Loucy (cell line): Measurements from ENCODE around the gene NOL9.

Experiments used
- H2AFZ ChIP-seq: fragments of 200-600 bp; sonication (generic); 2 replicates; pipeline ENCODE4 v1.6.0; 2016; ENCODE audit warnings: antibody characterized with exemption, mild to moderate bottlenecking, low read length, moderate library complexity
- H3F3A ChIP-seq: fragments of 200-600 bp; 2 replicates; pipeline ENCODE4 v1.6.0; 2016; ENCODE audit warnings: antibody characterized with exemption, low read depth, mild to moderate bottlenecking
- H3K27me3 ChIP-seq: fragments of 200-600 bp; sonication (generic); 2 replicates; pipeline ENCODE4 v1.6.1; 2014; ENCODE audit warnings: low read length, mild to moderate bottlenecking; ENCODE audit not compliant: insufficient read depth, poor library complexity, severe bottlenecking
- H3K36me3 ChIP-seq: fragments of 200-600 bp; sonication (generic); 2 replicates; pipeline ENCODE4 v1.6.1; 2016; ENCODE audit warnings: low read length; ENCODE audit not compliant: insufficient read depth
- H3K4me1 ChIP-seq: fragments of 200-600 bp; sonication (generic); 2 replicates; pipeline ENCODE4 v1.5.1; 2014; ENCODE audit warnings: low read length, mild to moderate bottlenecking; ENCODE audit not compliant: insufficient read depth, poor library complexity, severe bottlenecking
- H3K4me2 ChIP-seq: fragments of 200-600 bp; sonication (generic); 2 replicates; pipeline ENCODE4 v1.6.0; 2014; ENCODE audit warnings: antibody characterized with exemption, low read length, low read depth, mild to moderate bottlenecking; ENCODE audit not compliant: poor library complexity, severe bottlenecking
- H3K4me3 ChIP-seq: fragments of 200-600 bp; sonication (generic); 2 replicates; pipeline ENCODE4 v1.5.1; 2014; ENCODE audit warnings: low read length, mild to moderate bottlenecking, mixed read lengths; ENCODE audit not compliant: poor library complexity, severe bottlenecking
- H3K79me2 ChIP-seq: fragments of 200-600 bp; sonication (generic); 2 replicates; pipeline ENCODE4 v1.6.1; 2014; ENCODE audit warnings: low read length; ENCODE audit not compliant: insufficient read depth
- H3K9ac ChIP-seq: fragments of 200-600 bp; sonication (generic); 2 replicates; pipeline ENCODE4 v1.6.0; 2014; ENCODE audit warnings: mild to moderate bottlenecking, low read depth, low read length, moderate library complexity; ENCODE audit not compliant: poor library complexity, severe bottlenecking
- H3K9me2 ChIP-seq: fragments of 200-600 bp; sonication (generic); replicated peaks from 2 replicates; pipeline ENCODE4 v1.6.1; 2016; ENCODE audit warnings: low read depth, low read length, mixed read lengths
- H3K9me3 ChIP-seq: fragments of 200-600 bp; sonication (generic); 2 replicates; pipeline ENCODE4 v1.6.1; 2014; ENCODE audit warnings: mild to moderate bottlenecking, antibody characterized with exemption, low read length, low read depth; ENCODE audit not compliant: insufficient read depth
- H4K20me1 ChIP-seq: fragments of 200-600 bp; sonication (generic); 2 replicates; pipeline ENCODE4 v1.6.0; 2014; ENCODE audit warnings: antibody characterized with exemption, low read length, mild to moderate bottlenecking; ENCODE audit not compliant: insufficient read depth, poor library complexity, severe bottlenecking
- EZH2phosphoT487 ChIP-seq: fragments of 200-600 bp; IDR thresholded peaks from 2 replicates; pipeline ENCODE4 v1.6.1; 2018; ENCODE audit warnings: antibody characterized with exemption, mild to moderate bottlenecking, moderate library complexity, borderline replicate concordance
- TF ChIP-seq, protein P1 (sequence below): fragments of 200-600 bp; sonication (generic); conservative IDR thresholded peaks from 2 replicates; pipeline ENCODE4 v1.5.1; 2014; ENCODE audit warnings: mild to moderate bottlenecking, antibody characterized with exemption, low read length

NOL9 gene

GRCh38 chr1:6554031-6554906, at the start of gene NOL9:
TSS of gene NOL9 (minus strand) at chr1:6554513. CDS start at chr1:6554502, 11 bp downstream.
- H2AFZ ChIP-seq, result peak within 1 kb of the TSS; percentile 90
- peaks cover 12% of the 10 kb centered on the region for H4K20me1 ChIP-seq
- H3K9me2 ChIP-seq, result no peaks in the 10 kb centered on the region
- H3F3A ChIP-seq, result no peaks in the 10 kb centered on the region
- peak within 1 kb of the TSS; percentile 88 for H3K4me2 ChIP-seq
- peaks cover 5% of the 10 kb centered on the region for H3K27me3 ChIP-seq
- peaks cover 34% of the 10 kb centered on the region for H3K79me2 ChIP-seq
- H3K4me3 ChIP-seq, result peak within 1 kb of the TSS; percentile 100
- peaks cover 15% of the 10 kb centered on the region for H3K4me1 ChIP-seq
- TF ChIP-seq EZH2phosphoT487, result no peak
- TF ChIP-seq, protein P1, sequence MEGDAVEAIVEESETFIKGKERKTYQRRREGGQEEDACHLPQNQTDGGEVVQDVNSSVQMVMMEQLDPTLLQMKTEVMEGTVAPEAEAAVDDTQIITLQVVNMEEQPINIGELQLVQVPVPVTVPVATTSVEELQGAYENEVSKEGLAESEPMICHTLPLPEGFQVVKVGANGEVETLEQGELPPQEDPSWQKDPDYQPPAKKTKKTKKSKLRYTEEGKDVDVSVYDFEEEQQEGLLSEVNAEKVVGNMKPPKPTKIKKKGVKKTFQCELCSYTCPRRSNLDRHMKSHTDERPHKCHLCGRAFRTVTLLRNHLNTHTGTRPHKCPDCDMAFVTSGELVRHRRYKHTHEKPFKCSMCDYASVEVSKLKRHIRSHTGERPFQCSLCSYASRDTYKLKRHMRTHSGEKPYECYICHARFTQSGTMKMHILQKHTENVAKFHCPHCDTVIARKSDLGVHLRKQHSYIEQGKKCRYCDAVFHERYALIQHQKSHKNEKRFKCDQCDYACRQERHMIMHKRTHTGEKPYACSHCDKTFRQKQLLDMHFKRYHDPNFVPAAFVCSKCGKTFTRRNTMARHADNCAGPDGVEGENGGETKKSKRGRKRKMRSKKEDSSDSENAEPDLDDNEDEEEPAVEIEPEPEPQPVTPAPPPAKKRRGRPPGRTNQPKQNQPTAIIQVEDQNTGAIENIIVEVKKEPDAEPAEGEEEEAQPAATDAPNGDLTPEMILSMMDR, result peak; percentile 77
- H3K36me3 ChIP-seq, result peaks cover 12% of the 10 kb centered on the region; the same call in 1 of the 2 replicates
- H3K9ac ChIP-seq, result peak within 1 kb of the TSS; percentile 95
- H3K9me3 ChIP-seq, result no peaks in the 10 kb centered on the region

DNA sequence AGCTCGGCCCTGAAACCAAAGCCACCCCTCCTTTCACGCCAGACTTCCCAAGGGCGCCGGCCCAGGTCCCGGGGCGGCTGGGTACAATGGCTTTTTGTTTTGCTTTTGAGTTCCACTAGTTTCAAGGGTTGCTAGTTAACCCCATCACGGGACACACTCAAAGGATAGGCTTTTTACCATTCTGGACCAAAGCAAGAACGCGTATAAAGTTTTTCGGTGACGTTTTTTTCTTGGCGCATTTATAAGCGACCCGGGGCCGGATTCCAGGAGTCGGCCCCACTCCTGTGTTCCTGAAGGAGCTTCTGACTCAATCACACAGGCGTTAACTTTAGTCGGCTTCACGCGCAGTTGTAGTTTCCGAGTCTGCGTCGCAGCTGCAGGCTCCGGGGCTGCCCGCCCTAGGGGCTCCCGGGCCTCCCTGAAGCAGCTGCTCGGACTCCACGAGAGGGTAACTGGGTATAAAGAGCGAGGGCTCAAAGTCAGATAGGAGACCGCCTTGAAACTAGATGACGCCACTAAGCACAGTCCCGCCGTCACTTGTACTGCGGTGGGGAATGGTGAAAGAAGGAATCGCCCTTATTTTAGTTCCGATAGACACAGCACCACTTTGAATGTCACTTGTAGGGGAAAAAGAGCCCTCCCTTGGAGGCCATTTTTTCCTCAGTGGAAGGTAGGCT, 49.1 kb upstream of the NOL9 start:
- H3K4me3 ChIP-seq, result peak overlapping the region; percentile 81
- TF ChIP-seq, protein P1, result no peak
- TF ChIP-seq EZH2phosphoT487, result no peak
- H4K20me1 ChIP-seq, result peaks cover 22% of the 10 kb centered on the region
- H3K9ac ChIP-seq, result peak overlapping the region; percentile 78
- H3F3A ChIP-seq, result 0 out of 2 replicates have a peak, but pooled peaks cover 5% of the 10 kb centered on the region
- peaks cover 4% of the 10 kb centered on the region; the same call in 1 of the 2 replicates for H3K36me3 ChIP-seq
- H3K4me1 ChIP-seq, result peaks cover 17% of the 10 kb centered on the region
- H3K79me2 ChIP-seq, result peaks cover 40% of the 10 kb centered on the region
- H3K27me3 ChIP-seq, result no peaks in the 10 kb centered on the region
- H2AFZ ChIP-seq, result peak overlapping the region; percentile 98
- no peaks in the 10 kb centered on the region for H3K9me3 ChIP-seq
- peak overlapping the region; percentile 82 for H3K4me2 ChIP-seq
- no peaks in the 10 kb centered on the region for H3K9me2 ChIP-seq

GRCh38 chr1:6602669-6603237, 48.4 kb upstream of the NOL9 start, which contains the start of gene KLHL21:
TSS of gene KLHL21 (minus strand) at chr1:6602869. CDS start at chr1:6602817, 52 bp downstream.
- H3K4me2 ChIP-seq, result peak within 1 kb of the TSS; percentile 94
- H3K9me3 ChIP-seq, result no peaks in the 10 kb centered on the region
- H3K79me2 ChIP-seq, result peaks cover 46% of the 10 kb centered on the region
- H3K9ac ChIP-seq, result peak within 1 kb of the TSS; percentile 78
- peak within 1 kb of the TSS; percentile 81 for H3K4me3 ChIP-seq
- H3K27me3 ChIP-seq, result no peaks in the 10 kb centered on the region
- H3K4me1 ChIP-seq, result peaks cover 21% of the 10 kb centered on the region
- peaks cover 8% of the 10 kb centered on the region; the same call in 1 of the 2 replicates for H3K36me3 ChIP-seq
- peaks cover 22% of the 10 kb centered on the region for H4K20me1 ChIP-seq
- 0 out of 2 replicates have a peak, but pooled peaks cover 5% of the 10 kb centered on the region for H3F3A ChIP-seq
- H2AFZ ChIP-seq, result peak within 1 kb of the TSS; percentile 98
- H3K9me2 ChIP-seq, result no peaks in the 10 kb centered on the region
- TF ChIP-seq, protein P1, result no peak
- no peak for TF ChIP-seq EZH2phosphoT487
